ENCODE data around the gene PLEK. TPM values are rescaled to one million over a fixed set of nuclear protein-coding genes. Genes with fewer than 3 reads are reported as not detected.

Gene PLEK
- total and polyA plus RNA-seq, 9 of the 15 experiments (the other 6 are each of a cell fraction or from before 2014, with no cell fraction given), result 0.14 to 1.2 (median 0.36) TPM

GRCh38 chr2:68420254-68420910, 55.3 kb downstream of the PLEK start (continued):
- no peak for TF ChIP-seq ZNF407 (IDR thresholded peaks at IDR 0.05; ENCODE audit: low read depth)
- TF ChIP-seq BRF1 (IDR thresholded peaks at IDR 0.05; ENCODE audit: borderline replicate concordance, extremely low read depth, insufficient read length), result no peak
- no peak for TF ChIP-seq ZNF316 (IDR thresholded peaks at IDR 0.05)
- peak in 1 of 2 experiments; percentile 7; a peak in 1 of 4 replicates for TF ChIP-seq NRF1 (conservative IDR thresholded peaks at IDR 0.05 in 1 of 2, IDR thresholded peaks at IDR 0.05 in 1 of 2)
- 0 out of 2 replicates have a peak, but pooled peaks have one; percentile 33 for TF ChIP-seq BCL6 (CRISPR knock-in tag; IDR thresholded peaks at IDR 0.05)
- TF ChIP-seq ATF4 (CRISPR knock-in tag; IDR thresholded peaks at IDR 0.05), result peak; percentile 100
- TF ChIP-seq TBP (optimal IDR thresholded peaks at IDR 0.05; ENCODE audit: low read depth, low read length), result no peak
- no peak for TF ChIP-seq NR2C1 (IDR thresholded peaks at IDR 0.05)
- peak; percentile 41 for TF ChIP-seq NR2C1 (tag; IDR thresholded peaks at IDR 0.05)
- peak; percentile 66 for TF ChIP-seq DEAF1 (CRISPR knock-in tag; IDR thresholded peaks at IDR 0.05)
- TF ChIP-seq KAT8 (IDR thresholded peaks at IDR 0.05; ENCODE audit: low read depth), result no peak
- TF ChIP-seq HEY1 (CRISPR knock-in tag; IDR thresholded peaks at IDR 0.05; ENCODE audit: borderline replicate concordance), result peak; percentile 68; the same call in 1 of the 2 replicates
- TF ChIP-seq RFX5 (IDR thresholded peaks at IDR 0.05; ENCODE audit: low read depth, low read length), result no peak
- no peak for TF ChIP-seq NFXL1 (CRISPR knock-in tag; IDR thresholded peaks at IDR 0.05)
- TF ChIP-seq TFAP4 (CRISPR knock-in tag; IDR thresholded peaks at IDR 0.05; ENCODE audit: borderline replicate concordance), result peak; percentile 86
